Kidney (tissue), 14 donors: Measurements from ENCODE around the gene WFS1. TPM values are rescaled to one million over a fixed set of nuclear protein-coding genes. Genes with fewer than 3 reads are reported as not detected.
A peak's percentile ranks its signal among the peaks of the same experiment; 100 is the strongest.

Experiments used
- DNase-seq, 5 donors: peaks; one replicate each; pipeline ENCODE4 v3.0.0-alpha.2; 2013 to 2020
- FAIRE-seq: peaks from 2 replicates; lab custom pipeline; 2012; peaks lifted over from hg19 to GRCh38; lab: Jason Lieb, UNC
- H3K27ac ChIP-seq, 2 donors: one replicate each; pipeline ENCODE4 v1.7.0; 2013; ENCODE audit warnings: low read depth in 2 of 2, low read length in 2 of 2, inconsistent platforms in 1 of 2
- H3K27me3 ChIP-seq: one replicate; pipeline ENCODE4 v1.7.1; 2013; ENCODE audit warnings: low read length, inconsistent platforms; ENCODE audit not compliant: control insufficient read depth, insufficient read depth
- H3K36me3 ChIP-seq, 3 donors: one replicate each; pipeline versions ENCODE4 v1.7.0 to v1.7.1; 2013; ENCODE audit warnings: low read length in 3 of 3, control low read depth in 1 of 3, inconsistent platforms in 1 of 3; ENCODE audit not compliant: insufficient read depth in 3 of 3, control insufficient read depth in 2 of 3
- H3K4me1 ChIP-seq, 3 donors: one replicate each; pipeline versions ENCODE4 v1.7.0 to v1.7.1; 2013; ENCODE audit warnings: low read length in 3 of 3, inconsistent platforms in 1 of 3, low read depth in 1 of 3; ENCODE audit not compliant: control insufficient read depth in 2 of 3, insufficient read depth in 2 of 3
- H3K4me3 ChIP-seq, 3 donors: one replicate each; pipeline versions ENCODE4 v1.7.0 to v1.8.1; 2013; ENCODE audit warnings: low read length in 3 of 3, control low read depth in 1 of 3, inconsistent platforms in 1 of 3
- H3K9ac ChIP-seq, 3 donors: one replicate each; pipeline versions ENCODE4 v1.7.0 to v1.7.1; 2013; ENCODE audit warnings: low read length in 3 of 3, control low read depth in 1 of 3, inconsistent platforms in 1 of 3
- H3K9me3 ChIP-seq, 3 donors: one replicate each; pipeline versions ENCODE4 v1.7.0 to v1.7.1; 2013; ENCODE audit warnings: low read length in 3 of 3, control low read depth in 1 of 3, inconsistent platforms in 1 of 3; ENCODE audit not compliant: control insufficient read depth in 2 of 3, insufficient read depth in 1 of 3
- CTCF ChIP-seq: IDR thresholded peaks from 3 replicates; pipeline ENCODE4 v1.5.1; 2012; ENCODE audit warnings: mild to moderate bottlenecking, moderate library complexity, borderline replicate concordance; ENCODE audit not compliant: insufficient read depth; ENCODE audit errors: extremely low read depth
- intact Hi-C: fragments of 100-400 bp; cut with DNase I; formaldehyde crosslinking; loops from one replicate; pipeline ENCODE4 v1.11.1; 2022
- polyA plus RNA-seq: library from polyadenylated mRNA; stranded (reverse); fragments of 350-450 nt; fragmentation: Illumina TruSeq; extraction: RNeasy Lipid Tissue Mini Kit (QIAGEN cat#74804); gene quantifications from one replicate; pipeline ENCODE4 v1.2.3, GENCODE V29; 2014; ENCODE audit warnings: low read depth, low replicate concordance; ENCODE audit not compliant: insufficient read depth
- total RNA-seq: library from RNA; stranded (reverse); fragmentation: NEBNext Ultra II Directional; extraction: Animal tissue kit (Norgen Biotek cat#: 25700); gene quantifications from one replicate; pipeline ENCODE4 v1.2.1, GENCODE V29; 2021
- donor health status: control.
- donor health status: control.
- donor health status: control.
- donor health status: control.
- donor health status: control.
- donor health status: DM: yes; HTN: yes; CAD: no.
- donor health status: Normal renal cell carcinoma (clear cell type).

The WFS1 gene
- total and polyA plus RNA-seq, 2 donors from 2014 or later, result 20.8 to 31.4 TPM

GRCh38 chr4:6336166-6336565 lies 66.5 kb downstream of the WFS1 start:
- no peak overlapping the region for H3K9ac ChIP-seq
- H3K4me3 ChIP-seq, result no peak overlapping the region
- TF ChIP-seq CTCF, result no peak
- H3K36me3 ChIP-seq, result no peaks in the 10 kb centered on the region
- no peak overlapping the region for H3K27ac ChIP-seq
- FAIRE-seq, result no peak
- H3K4me1 ChIP-seq, result no peaks in the 10 kb centered on the region
- H3K9me3 ChIP-seq, result no peaks in the 10 kb centered on the region
- no peaks in the 10 kb centered on the region for H3K27me3 ChIP-seq
- intact Hi-C loops, result no loop called here
- DNase-seq, result peak in 1 of 5 donors; percentile 53

- Histone ChIP-seq H3K9me3 (no peaks in the 10 kb centered on the region), H3K36me3 (no peaks in the 10 kb centered on the region), H3K4me3 (no peak overlapping the region), H3K4me1 (no peaks in the 10 kb centered on the region), H3K27me3 (no peaks in the 10 kb centered on the region), H3K9ac (no peak overlapping the region), H3K27ac (no peak overlapping the region)
- intact Hi-C loops, result no loop called here
- FAIRE-seq, result no peak
- TF ChIP-seq CTCF, result no peak
- peak in 1 of 5 donors; percentile 41 for DNase-seq
These were observed 67.8 kb downstream of the WFS1 start for GRCh38 chr4:6337331-6337935.

GRCh38 chr4:6338175-6338950 lies 68.7 kb downstream of the WFS1 start:
- Histone ChIP-seq H3K36me3 (no peaks in the 10 kb centered on the region), H3K9ac (no peak overlapping the region), H3K9me3 (no peaks in the 10 kb centered on the region), H3K4me3 (no peak overlapping the region), H3K4me1 (no peaks in the 10 kb centered on the region), H3K27me3 (no peaks in the 10 kb centered on the region), H3K27ac (no peak overlapping the region)
- DNase-seq (peak in 1 of 5 donors; percentile 69), FAIRE-seq (no peak)
- intact Hi-C loops, result no loop called here
- no peak for TF ChIP-seq CTCF
